DOHH2 (cell line): ENCODE data around the gene ADAMTS2.

Source experiments
- H3F3A ChIP-seq: fragments of 200-600 bp; sonication (generic), shearing (Covaris generic); 2 replicates; pipeline ENCODE4 v1.6.0; 2016; ENCODE audit warnings: antibody characterized with exemption, mild to moderate bottlenecking; ENCODE audit not compliant: control insufficient read depth, insufficient read depth
- H3K27ac ChIP-seq: fragments of 200-600 bp; sonication (generic); 2 replicates; pipeline ENCODE4 v1.5.1; 2014; ENCODE audit warnings: low read depth, mild to moderate bottlenecking, low read length, moderate library complexity
- H3K27me3 ChIP-seq: fragments of 200-600 bp; sonication (generic); 2 replicates; pipeline ENCODE4 v1.6.1; 2014; ENCODE audit warnings: mild to moderate bottlenecking, low read length, mixed read lengths; ENCODE audit not compliant: control insufficient read depth
- H3K36me3 ChIP-seq: fragments of 200-600 bp; sonication (generic); 2 replicates; pipeline ENCODE4 v1.6.1; 2014; ENCODE audit warnings: mild to moderate bottlenecking, low read length, moderate library complexity, mixed read lengths; ENCODE audit not compliant: control insufficient read depth
- H3K4me1 ChIP-seq: fragments of 200-600 bp; sonication (generic); 2 replicates; pipeline ENCODE4 v1.6.1; 2014; ENCODE audit warnings: mild to moderate bottlenecking, low read length, mixed read lengths; ENCODE audit not compliant: control insufficient read depth
- H3K4me2 ChIP-seq: fragments of 200-600 bp; sonication (generic); 2 replicates; pipeline ENCODE4 v1.6.0; 2014; ENCODE audit warnings: mild to moderate bottlenecking, low read length, moderate library complexity
- H3K4me3 ChIP-seq: fragments of 200-600 bp; sonication (generic); 2 replicates; pipeline ENCODE4 v1.5.1; 2014; ENCODE audit warnings: mild to moderate bottlenecking, low read length, mixed read lengths
- H3K79me2 ChIP-seq: fragments of 200-600 bp; sonication (generic); 2 replicates; pipeline ENCODE4 v1.6.1; 2014; ENCODE audit warnings: mild to moderate bottlenecking, low read length, mixed read lengths; ENCODE audit not compliant: control insufficient read depth
- H3K9me2 ChIP-seq: fragments of 200-600 bp; sonication (generic); replicated peaks from 2 replicates; pipeline ENCODE4 v1.6.1; 2014; ENCODE audit warnings: mild to moderate bottlenecking, low read length, mixed read lengths; ENCODE audit not compliant: control insufficient read depth
- H3K9me3 ChIP-seq: fragments of 200-600 bp; sonication (generic); 2 replicates; pipeline ENCODE4 v1.6.1; 2014; ENCODE audit warnings: antibody characterized with exemption, low read length, mixed read lengths; ENCODE audit not compliant: control insufficient read depth, insufficient read depth
- H4K20me1 ChIP-seq: fragments of 200-600 bp; sonication (generic); 2 replicates; pipeline ENCODE4 v1.6.0; 2014; ENCODE audit warnings: low read depth, mild to moderate bottlenecking, antibody characterized with exemption, low read length, moderate library complexity; ENCODE audit not compliant: control insufficient read depth, insufficient read depth
- CTCF ChIP-seq: fragments of 200-600 bp; sonication (generic); IDR thresholded peaks from one replicate; pipeline ENCODE4 v1.5.1; 2014; ENCODE audit warnings: antibody characterized with exemption, mild to moderate bottlenecking, low read depth, low read length; ENCODE audit not compliant: poor library complexity, severe bottlenecking
- EZH2phosphoT487 ChIP-seq: fragments of 200-600 bp; sonication (generic); IDR thresholded peaks from 2 replicates; pipeline ENCODE4 v1.6.1; 2017; ENCODE audit warnings: borderline replicate concordance, mild to moderate bottlenecking, antibody characterized with exemption, low read length, moderate library complexity, mixed read lengths

The ADAMTS2 gene

DNA sequence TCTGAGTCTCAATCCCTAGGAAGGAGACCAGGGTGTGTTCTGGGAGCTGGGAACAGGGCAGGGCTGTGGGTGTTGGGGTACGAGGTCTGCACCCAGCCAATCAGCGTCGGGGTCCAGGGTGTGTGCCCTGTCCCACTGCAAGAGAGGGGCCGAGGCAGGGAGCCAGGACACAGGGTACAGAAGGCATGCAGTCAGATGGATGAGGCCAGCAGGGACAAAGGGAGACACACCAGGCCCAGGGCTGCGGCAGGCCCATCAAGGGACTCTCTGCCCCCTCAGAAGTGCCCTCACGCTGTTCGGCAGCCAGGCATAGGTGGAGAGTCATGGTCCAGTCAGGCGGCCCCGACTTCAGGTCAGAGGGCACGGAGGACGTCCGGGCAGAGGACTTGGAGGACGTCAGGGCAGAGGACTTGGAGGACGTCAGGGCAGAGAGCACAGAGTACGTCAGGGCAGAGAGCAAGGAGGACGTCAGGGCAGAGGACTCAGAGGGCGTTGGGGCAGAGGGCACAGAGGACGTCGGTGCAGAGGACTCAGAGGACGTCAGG lies 28.8 kb upstream of the ADAMTS2 start:
- H3K27ac ChIP-seq: no peak overlapping the region
- no peaks in the 10 kb centered on the region for H3K4me1 ChIP-seq
- no peaks in the 10 kb centered on the region for H3K79me2 ChIP-seq
- no peak overlapping the region for H3K4me3 ChIP-seq
- TF ChIP-seq CTCF (no peak), EZH2phosphoT487 (no peak)
- no peaks in the 10 kb centered on the region for H3K36me3 ChIP-seq
- no peaks in the 10 kb centered on the region for H3K27me3 ChIP-seq
- no peaks in the 10 kb centered on the region for H3F3A ChIP-seq
- no peaks in the 10 kb centered on the region for H3K9me3 ChIP-seq
- H3K9me2 ChIP-seq: no peaks in the 10 kb centered on the region
- H4K20me1 ChIP-seq: no peaks in the 10 kb centered on the region
- H3K4me2 ChIP-seq: no peak overlapping the region

GRCh38 chr5:179373101-179373934 lies 28.1 kb upstream of the ADAMTS2 start:
- Histone ChIP-seq H4K20me1 (no peaks in the 10 kb centered on the region), H3F3A (no peaks in the 10 kb centered on the region), H3K4me3 (no peak overlapping the region), H3K9me3 (no peaks in the 10 kb centered on the region), H3K27ac (no peak overlapping the region), H3K9me2 (no peaks in the 10 kb centered on the region), H3K4me1 (no peaks in the 10 kb centered on the region), H3K36me3 (no peaks in the 10 kb centered on the region), H3K79me2 (no peaks in the 10 kb centered on the region), H3K27me3 (no peaks in the 10 kb centered on the region), H3K4me2 (no peak overlapping the region)
- TF ChIP-seq EZH2phosphoT487: no peak
- no peak for TF ChIP-seq CTCF

DNA sequence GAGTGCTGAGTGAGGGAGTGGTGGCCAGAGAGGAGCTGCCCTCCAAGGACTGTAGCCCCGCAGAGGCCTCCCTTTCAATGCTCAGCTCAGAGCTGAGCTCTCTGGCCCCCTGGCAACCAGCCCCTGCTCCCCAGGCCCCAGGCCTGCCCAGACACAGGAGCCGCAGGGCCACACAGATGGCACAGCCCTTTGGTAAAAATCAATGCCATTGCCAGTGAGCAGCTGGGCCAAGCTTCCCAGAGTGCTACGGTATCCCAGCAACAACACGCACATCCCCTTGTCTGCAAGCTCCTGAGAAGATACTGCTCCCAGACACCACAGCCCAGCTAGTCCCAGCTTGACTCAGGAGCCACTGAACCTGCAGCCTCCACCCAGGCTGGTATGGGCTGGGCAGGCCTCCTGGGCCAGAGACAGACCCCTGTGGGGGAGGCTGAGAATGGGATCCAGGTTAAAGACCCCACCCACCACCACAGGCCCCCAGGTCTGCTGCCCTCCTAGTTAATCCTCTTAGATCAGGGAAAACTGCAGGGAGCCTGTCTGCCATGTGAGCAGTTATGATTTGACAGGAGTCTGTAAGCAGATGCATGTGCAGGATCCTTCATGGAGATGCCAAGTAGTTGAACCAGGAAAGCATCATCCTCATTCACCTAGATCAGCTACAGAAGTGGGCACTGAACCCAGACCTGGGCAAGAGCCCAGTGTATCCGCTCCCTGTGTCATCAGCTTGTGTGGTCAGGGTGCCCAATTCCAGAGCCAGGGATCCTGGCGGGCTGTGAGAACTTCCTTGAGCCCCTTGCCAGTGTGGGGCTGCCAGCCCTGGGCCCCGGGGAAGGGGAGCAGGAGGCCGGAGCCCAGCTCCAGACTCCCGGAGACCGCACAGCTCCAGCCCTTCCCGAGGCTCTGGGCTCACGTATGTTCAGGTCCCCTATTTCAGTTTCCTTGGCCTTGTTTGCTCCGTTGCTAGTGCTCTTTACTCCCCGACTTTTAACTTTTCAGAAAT lies 26.7 kb upstream of the ADAMTS2 start:
- H3K9me3 ChIP-seq: no peaks in the 10 kb centered on the region
- no peak for TF ChIP-seq CTCF
- H3K36me3 ChIP-seq: no peaks in the 10 kb centered on the region
- no peak overlapping the region for H3K27ac ChIP-seq
- no peaks in the 10 kb centered on the region for H3K79me2 ChIP-seq
- no peaks in the 10 kb centered on the region for H3F3A ChIP-seq
- H4K20me1 ChIP-seq: no peaks in the 10 kb centered on the region
- H3K4me1 ChIP-seq: no peaks in the 10 kb centered on the region
- H3K4me2 ChIP-seq: no peak overlapping the region
- H3K4me3 ChIP-seq: no peak overlapping the region
- no peaks in the 10 kb centered on the region for H3K27me3 ChIP-seq
- H3K9me2 ChIP-seq: no peaks in the 10 kb centered on the region
